Measurements from ENCODE around the gene CFAP61.
"Not testable (repeated sequence)": the region's sequence is repeated elsewhere in the genome, so short reads cannot be mapped to it uniquely, and the experiment has no call there.

DNA sequence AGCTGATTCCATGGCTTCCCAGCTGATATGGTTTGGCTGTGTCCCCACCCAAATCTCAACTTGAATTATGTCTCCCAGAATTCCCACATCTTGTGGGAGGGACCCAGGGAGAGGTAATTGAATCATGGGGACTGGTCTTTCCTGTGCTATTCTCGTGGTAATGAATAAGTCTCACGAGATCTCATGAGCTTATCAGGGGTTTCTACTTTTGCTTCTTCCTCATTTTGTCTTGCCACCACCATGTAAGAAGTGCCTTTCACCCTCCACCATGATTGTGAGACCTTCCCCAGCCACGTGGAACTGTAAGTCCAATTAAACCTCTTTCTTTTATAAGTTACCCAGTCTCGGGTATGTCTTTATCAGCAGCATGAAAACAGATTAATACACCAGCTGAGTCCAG lies 165.8 kb downstream of the CFAP61 start:
- not testable (repeated sequence) for TF ChIP-seq POLR2A (IDR thresholded peaks at IDR 0.05)
- TF ChIP-seq, protein P1, sequence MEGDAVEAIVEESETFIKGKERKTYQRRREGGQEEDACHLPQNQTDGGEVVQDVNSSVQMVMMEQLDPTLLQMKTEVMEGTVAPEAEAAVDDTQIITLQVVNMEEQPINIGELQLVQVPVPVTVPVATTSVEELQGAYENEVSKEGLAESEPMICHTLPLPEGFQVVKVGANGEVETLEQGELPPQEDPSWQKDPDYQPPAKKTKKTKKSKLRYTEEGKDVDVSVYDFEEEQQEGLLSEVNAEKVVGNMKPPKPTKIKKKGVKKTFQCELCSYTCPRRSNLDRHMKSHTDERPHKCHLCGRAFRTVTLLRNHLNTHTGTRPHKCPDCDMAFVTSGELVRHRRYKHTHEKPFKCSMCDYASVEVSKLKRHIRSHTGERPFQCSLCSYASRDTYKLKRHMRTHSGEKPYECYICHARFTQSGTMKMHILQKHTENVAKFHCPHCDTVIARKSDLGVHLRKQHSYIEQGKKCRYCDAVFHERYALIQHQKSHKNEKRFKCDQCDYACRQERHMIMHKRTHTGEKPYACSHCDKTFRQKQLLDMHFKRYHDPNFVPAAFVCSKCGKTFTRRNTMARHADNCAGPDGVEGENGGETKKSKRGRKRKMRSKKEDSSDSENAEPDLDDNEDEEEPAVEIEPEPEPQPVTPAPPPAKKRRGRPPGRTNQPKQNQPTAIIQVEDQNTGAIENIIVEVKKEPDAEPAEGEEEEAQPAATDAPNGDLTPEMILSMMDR (IDR thresholded peaks at IDR 0.05) = not testable (repeated sequence)
